K562 (cell line): ENCODE measurements around the gene PTPN9. TPM values are rescaled to one million over a fixed set of nuclear protein-coding genes. Genes with fewer than 3 reads are reported as not detected.

Experiments
- FOXK1 ChIP-seq: sonication (generic); formaldehyde crosslinking; IDR thresholded peaks from 2 replicates; pipeline ENCODE4 v1.8.0; 2022; ENCODE audit warnings: missing genetic modification reagents, mild to moderate bottlenecking, borderline replicate concordance
- NR2C2 ChIP-seq, 2 experiments: fragments of 200-800 bp in 1 of 2; sonication (Bioruptor generic) in 1 of 2; sonication (generic) in 1 of 2; formaldehyde crosslinking in 1 of 2; IDR thresholded peaks; 2 replicates each; pipeline versions ENCODE4 v1.6.1 to v1.8.0; 2016 to 2022; ENCODE audit warnings: mild to moderate bottlenecking in 1 of 2, missing compliant biosample characterization in 1 of 2, missing genetic modification characterization in 1 of 2, missing genetic modification reagents in 1 of 2
- RB1 ChIP-seq: fragments of 450-650 bp; IDR thresholded peaks from 2 replicates; pipeline ENCODE4 v1.6.1; 2017; ENCODE audit warnings: low read depth, mild to moderate bottlenecking
- SAFB ChIP-seq: fragments of 200-400 bp; formaldehyde crosslinking; IDR thresholded peaks from 2 replicates; pipeline ENCODE4 v1.6.1; 2017; ENCODE audit warnings: low read depth, low read length, borderline replicate concordance
- SPI1 ChIP-seq: IDR thresholded peaks from 2 replicates; pipeline ENCODE4 v1.6.1; 2011; ENCODE audit warnings: low read depth, low read length, control low read depth, borderline replicate concordance
- TEAD4 ChIP-seq, 2 experiments: sonication (generic) in 1 of 2; formaldehyde crosslinking in 1 of 2; IDR thresholded peaks; 2 replicates each; pipeline versions ENCODE4 v1.6.1 to v1.8.0; 2012 to 2022; ENCODE audit warnings: borderline replicate concordance in 1 of 2, inconsistent platforms in 1 of 2, low read length in 1 of 2, mild to moderate bottlenecking in 1 of 2, missing genetic modification reagents in 1 of 2
- ZNF143 ChIP-seq: sonication (generic); formaldehyde crosslinking; IDR thresholded peaks from 2 replicates; pipeline ENCODE4 v1.9.0; 2022; ENCODE audit warnings: mild to moderate bottlenecking, missing genetic modification reagents
- polyA plus RNA-seq, 8 experiments: library from polyadenylated mRNA; depleted of rRNA in 4 of 8; stranded (reverse) in 5 of 8; unstranded in 3 of 8; fragments of >200 nt; fragmentation: Nextera tagmentation in 2 of 8; fragmentation: Illumina TruSeq in 1 of 8; extraction: Ambion mirVana in 2 of 8; extraction: Trizol in 1 of 8; gene quantifications; 2 replicates each; pipeline versions ENCODE4 v1.2.1 to v1.2.3, GENCODE V29; 2011 to 2014; ENCODE audit warnings: inconsistent platforms in 1 of 8, missing spikeins in 1 of 8
- total RNA-seq, 7 experiments: library from RNA; depleted of rRNA in 6 of 7; stranded (reverse); fragments of >200 nt in 6 of 7; fragmentation: Illumina TruSeq in 2 of 7; extraction: Trizol in 2 of 7; gene quantifications; 2 replicates each; pipeline versions ENCODE4 v1.2.1 to v1.2.3, GENCODE V29; 2011 to 2021; ENCODE audit warnings: low replicate concordance in 1 of 7
- TF ChIP-seq, protein P1 (sequence below): fragments of 250-450 bp; sonication (Bioruptor Pico); IDR thresholded peaks from 2 replicates; pipeline ENCODE4 v1.4.0; 2020
- TF ChIP-seq, protein P2 (sequence below): sonication (generic); formaldehyde crosslinking; IDR thresholded peaks from 2 replicates; pipeline ENCODE4 v1.9.0; 2022; ENCODE audit warnings: mild to moderate bottlenecking, missing genetic modification reagents
- TF ChIP-seq, protein P3 (sequence below): IDR thresholded peaks from 3 replicates; pipeline ENCODE4 v1.6.1; 2011; ENCODE audit warnings: borderline replicate concordance, mild to moderate bottlenecking, moderate library complexity; ENCODE audit not compliant: insufficient read length; ENCODE audit errors: extremely low read depth
- TF ChIP-seq, protein P4 (sequence below), 2 experiments: fragments of 450-650 bp; IDR thresholded peaks; 2 replicates each; pipeline ENCODE4 v1.6.1; 2016; ENCODE audit warnings: mild to moderate bottlenecking in 2 of 2, borderline replicate concordance in 1 of 2, low read depth in 1 of 2, moderate library complexity in 1 of 2

The PTPN9 gene
- total and polyA plus RNA-seq, 9 of the 15 experiments (the other 6 are each of a cell fraction or from before 2014, with no cell fraction given), result 5.0 to 24.0 (median 14.2) TPM

DNA sequence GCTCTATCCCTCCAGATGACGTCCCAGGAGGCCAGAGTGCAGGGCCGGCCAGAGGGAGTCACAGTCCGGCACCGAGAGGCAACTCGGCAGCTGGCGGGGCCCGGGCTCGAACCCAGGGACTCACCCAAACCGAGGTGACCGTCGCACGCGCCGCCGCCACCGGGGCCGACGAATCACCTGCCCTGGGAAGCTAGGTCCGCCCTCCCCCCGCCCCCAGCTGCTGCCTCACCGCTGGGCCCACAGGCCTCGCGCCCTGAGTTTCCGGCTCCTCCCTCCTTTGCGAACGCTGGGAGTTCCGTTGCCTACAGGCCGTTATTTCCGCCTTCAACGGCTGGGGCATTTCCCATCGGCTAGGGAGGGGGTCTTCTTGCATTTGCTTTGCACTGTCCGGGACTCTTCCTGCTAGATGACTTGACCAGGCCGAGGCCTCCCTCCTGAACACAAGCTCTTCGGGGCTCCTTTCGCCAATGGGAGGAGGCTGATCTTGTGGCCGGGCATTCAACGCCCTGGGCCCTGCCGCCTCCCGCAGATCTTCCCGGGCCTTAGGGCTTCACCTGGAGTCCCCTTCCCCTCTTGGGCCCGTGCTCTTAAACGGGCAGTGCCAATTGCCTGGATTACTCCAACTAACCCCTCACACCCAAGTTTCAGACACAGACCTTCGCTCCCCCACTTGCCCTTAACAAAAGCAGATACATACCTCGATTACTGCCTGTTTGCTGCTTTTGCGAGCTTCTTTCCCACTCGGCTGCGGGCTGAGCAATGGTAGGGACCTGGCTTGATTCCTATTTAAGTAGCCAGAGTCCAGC lies 46.6 kb upstream of the PTPN9 start, which contains the start of gene SNUPN (continued):
- TF ChIP-seq, protein P1, sequence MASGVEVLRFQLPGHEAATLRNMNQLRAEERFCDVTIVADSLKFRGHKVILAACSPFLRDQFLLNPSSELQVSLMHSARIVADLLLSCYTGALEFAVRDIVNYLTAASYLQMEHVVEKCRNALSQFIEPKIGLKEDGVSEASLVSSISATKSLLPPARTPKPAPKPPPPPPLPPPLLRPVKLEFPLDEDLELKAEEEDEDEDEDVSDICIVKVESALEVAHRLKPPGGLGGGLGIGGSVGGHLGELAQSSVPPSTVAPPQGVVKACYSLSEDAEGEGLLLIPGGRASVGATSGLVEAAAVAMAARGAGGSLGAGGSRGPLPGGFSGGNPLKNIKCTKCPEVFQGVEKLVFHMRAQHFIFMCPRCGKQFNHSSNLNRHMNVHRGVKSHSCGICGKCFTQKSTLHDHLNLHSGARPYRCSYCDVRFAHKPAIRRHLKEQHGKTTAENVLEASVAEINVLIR, result no peak
- TF ChIP-seq SPI1 (peak; percentile 54; the same call in 1 of the 2 replicates), SAFB (no peak), TEAD4 (IDR thresholded peaks at IDR 0.05; ENCODE audit: low read length) (no peak), TEAD4 (CRISPR knock-in tag; IDR thresholded peaks at IDR 0.05; ENCODE audit: borderline replicate concordance) (no peak), FOXK1 (no peak), RB1 (peak; percentile 65; the same call in 1 of the 2 replicates), NR2C2 (CRISPR knock-in tag; IDR thresholded peaks at IDR 0.05) (no peak; the same call in 1 of the 2 replicates), NR2C2 (tag; IDR thresholded peaks at IDR 0.05) (no peak; the same call in 1 of the 2 replicates), ZNF143 (CRISPR knock-in tag) (no peak)
- TF ChIP-seq, protein P2, sequence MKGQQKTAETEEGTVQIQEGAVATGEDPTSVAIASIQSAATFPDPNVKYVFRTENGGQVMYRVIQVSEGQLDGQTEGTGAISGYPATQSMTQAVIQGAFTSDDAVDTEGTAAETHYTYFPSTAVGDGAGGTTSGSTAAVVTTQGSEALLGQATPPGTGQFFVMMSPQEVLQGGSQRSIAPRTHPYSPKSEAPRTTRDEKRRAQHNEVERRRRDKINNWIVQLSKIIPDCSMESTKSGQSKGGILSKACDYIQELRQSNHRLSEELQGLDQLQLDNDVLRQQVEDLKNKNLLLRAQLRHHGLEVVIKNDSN (CRISPR knock-in tag), result peak; percentile 55; the same call in 1 of the 2 replicates
- TF ChIP-seq, protein P3, sequence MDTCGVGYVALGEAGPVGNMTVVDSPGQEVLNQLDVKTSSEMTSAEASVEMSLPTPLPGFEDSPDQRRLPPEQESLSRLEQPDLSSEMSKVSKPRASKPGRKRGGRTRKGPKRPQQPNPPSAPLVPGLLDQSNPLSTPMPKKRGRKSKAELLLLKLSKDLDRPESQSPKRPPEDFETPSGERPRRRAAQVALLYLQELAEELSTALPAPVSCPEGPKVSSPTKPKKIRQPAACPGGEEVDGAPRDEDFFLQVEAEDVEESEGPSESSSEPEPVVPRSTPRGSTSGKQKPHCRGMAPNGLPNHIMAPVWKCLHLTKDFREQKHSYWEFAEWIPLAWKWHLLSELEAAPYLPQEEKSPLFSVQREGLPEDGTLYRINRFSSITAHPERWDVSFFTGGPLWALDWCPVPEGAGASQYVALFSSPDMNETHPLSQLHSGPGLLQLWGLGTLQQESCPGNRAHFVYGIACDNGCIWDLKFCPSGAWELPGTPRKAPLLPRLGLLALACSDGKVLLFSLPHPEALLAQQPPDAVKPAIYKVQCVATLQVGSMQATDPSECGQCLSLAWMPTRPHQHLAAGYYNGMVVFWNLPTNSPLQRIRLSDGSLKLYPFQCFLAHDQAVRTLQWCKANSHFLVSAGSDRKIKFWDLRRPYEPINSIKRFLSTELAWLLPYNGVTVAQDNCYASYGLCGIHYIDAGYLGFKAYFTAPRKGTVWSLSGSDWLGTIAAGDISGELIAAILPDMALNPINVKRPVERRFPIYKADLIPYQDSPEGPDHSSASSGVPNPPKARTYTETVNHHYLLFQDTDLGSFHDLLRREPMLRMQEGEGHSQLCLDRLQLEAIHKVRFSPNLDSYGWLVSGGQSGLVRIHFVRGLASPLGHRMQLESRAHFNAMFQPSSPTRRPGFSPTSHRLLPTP, result peak; percentile 97
- TF ChIP-seq, protein P4, sequence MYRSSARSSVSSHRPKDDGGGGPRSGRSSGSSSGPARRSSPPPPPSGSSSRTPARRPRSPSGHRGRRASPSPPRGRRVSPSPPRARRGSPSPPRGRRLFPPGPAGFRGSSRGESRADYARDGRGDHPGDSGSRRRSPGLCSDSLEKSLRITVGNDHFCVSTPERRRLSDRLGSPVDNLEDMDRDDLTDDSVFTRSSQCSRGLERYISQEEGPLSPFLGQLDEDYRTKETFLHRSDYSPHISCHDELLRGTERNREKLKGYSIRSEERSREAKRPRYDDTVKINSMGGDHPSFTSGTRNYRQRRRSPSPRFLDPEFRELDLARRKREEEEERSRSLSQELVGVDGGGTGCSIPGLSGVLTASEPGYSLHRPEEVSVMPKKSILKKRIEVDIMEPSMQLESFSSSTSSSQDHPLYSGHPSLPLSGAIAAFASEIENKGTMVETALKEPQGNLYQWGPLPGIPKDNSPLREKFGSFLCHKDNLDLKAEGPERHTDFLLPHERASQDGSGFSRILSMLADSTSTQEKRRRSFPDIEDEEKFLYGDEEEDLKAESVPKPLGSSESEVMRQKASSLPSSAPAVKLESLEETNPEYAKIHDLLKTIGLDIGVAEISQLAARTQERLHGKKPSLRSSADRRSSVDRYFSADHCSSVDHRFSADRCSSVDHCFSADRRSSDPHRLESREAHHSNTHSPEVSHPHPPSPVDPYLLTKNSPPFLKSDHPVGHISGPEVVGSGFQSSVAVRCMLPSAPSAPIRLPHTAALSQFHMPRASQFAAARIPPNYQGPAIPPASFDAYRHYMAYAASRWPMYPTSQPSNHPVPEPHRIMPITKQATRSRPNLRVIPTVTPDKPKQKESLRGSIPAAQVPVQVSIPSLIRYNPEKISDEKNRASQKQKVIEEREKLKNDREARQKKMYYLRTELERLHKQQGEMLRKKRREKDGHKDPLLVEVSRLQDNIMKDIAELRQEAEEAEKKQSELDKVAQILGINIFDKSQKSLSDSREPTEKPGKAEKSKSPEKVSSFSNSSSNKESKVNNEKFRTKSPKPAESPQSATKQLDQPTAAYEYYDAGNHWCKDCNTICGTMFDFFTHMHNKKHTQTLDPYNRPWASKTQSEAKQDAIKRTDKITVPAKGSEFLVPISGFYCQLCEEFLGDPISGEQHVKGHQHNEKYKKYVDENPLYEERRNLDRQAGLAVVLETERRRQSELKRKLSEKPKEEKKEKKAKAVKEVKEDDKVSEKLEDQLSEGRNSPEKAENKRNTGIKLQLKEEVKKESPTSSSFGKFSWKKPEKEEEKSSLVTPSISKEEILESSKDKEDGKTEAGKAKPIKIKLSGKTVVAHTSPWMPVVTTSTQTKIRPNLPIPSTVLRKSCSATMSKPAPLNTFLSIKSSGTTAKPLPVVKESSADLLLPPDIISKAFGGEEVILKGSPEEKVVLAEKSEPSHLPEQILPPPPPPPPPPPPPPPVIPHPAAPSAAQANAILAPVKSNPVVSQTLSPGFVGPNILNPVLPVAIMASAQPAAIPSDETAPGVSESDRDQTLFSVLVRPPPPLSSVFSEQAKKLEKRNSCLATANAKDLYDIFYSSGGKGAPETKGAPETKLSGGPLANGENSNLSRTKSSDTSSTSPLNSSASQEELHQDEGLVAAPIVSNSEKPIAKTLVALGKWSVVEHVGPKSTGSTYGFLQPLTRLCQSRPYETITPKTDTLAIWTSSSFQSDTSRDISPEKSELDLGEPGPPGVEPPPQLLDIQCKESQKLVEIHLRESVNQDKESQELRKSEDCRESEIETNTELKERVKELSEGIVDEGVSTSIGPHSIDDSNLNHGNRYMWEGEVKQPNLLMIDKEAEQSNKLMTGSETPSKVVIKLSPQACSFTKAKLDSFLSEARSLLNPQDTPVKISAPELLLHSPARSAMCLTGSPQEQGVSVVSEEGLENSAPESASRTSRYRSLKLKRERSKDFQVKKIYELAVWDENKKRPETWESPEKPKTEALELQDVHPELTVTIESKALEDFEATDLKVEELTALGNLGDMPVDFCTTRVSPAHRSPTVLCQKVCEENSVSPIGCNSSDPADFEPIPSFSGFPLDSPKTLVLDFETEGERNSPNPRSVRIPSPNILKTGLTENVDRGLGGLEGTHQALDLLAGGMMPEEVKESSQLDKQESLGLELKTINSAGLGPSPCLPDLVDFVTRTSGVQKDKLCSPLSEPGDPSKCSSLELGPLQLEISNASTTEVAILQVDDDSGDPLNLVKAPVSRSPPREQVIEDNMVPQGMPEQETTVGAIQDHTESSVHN (IDR thresholded peaks at IDR 0.05; ENCODE audit: borderline replicate concordance in 1 of 2, low read depth in 1 of 2), result no peak
